Vagina (tissue), 2 donors: ENCODE results near the gene FRAT1. TPM values are rescaled to one million over a fixed set of nuclear protein-coding genes. Genes with fewer than 3 reads are reported as not detected.

Source experiments
- DNase-seq, 2 donors: peaks; one replicate each; pipeline ENCODE4 v3.0.0-alpha.2; 2017; ENCODE audit errors: extremely low spot score in 2 of 2
- H3K27ac ChIP-seq: fragments of 200-600 bp; sonication (generic); one replicate; pipeline ENCODE4 v1.5.1; 2019
- H3K27me3 ChIP-seq: fragments of 200-600 bp; sonication (generic); one replicate; pipeline ENCODE4 v1.5.1; 2019
- H3K36me3 ChIP-seq, 2 donors: fragments of 200-600 bp; sonication (generic); one replicate each; pipeline ENCODE4 v1.5.1; 2017 to 2019
- H3K4me1 ChIP-seq: fragments of 200-600 bp; sonication (generic); one replicate; pipeline ENCODE4 v1.5.1; 2019
- H3K4me3 ChIP-seq, 2 donors: fragments of 200-600 bp; sonication (generic); 1 replicate in 1 of 2; 2 replicates in 1 of 2; pipeline ENCODE4 v1.5.1; 2016 to 2019
- H3K9me3 ChIP-seq: fragments of 200-600 bp; sonication (generic); one replicate; pipeline ENCODE4 v1.5.1; 2019
- CTCF ChIP-seq, 3 experiments: fragments of 450-650 bp in 2 of 3; fragments of 200-600 bp in 1 of 3; sonication (generic) in 1 of 3; IDR thresholded peaks; one replicate each; pipeline ENCODE4 v1.5.1; 2017 to 2019; ENCODE audit warnings: antibody characterized with exemption in 3 of 3, mild to moderate bottlenecking in 2 of 3, moderate library complexity in 2 of 3
- POLR2A ChIP-seq, 2 donors: fragments of 450-650 bp; IDR thresholded peaks; one replicate each; pipeline ENCODE4 v1.6.1; 2017; ENCODE audit warnings: antibody characterized with exemption in 2 of 2, mild to moderate bottlenecking in 2 of 2, moderate library complexity in 2 of 2
- POLR2AphosphoS5 ChIP-seq, 2 donors: sonication (generic); formaldehyde crosslinking; IDR thresholded peaks; one replicate each; pipeline ENCODE4 v1.9.0; 2017; ENCODE audit warnings: antibody characterized with exemption in 2 of 2, mild to moderate bottlenecking in 2 of 2, low read depth in 1 of 2; ENCODE audit not compliant: insufficient read depth in 1 of 2
- intact Hi-C: fragments of 100-400 bp; cut with DNase I; formaldehyde crosslinking; loops from one replicate; pipeline ENCODE4 v1.15.1; 2023
- total RNA-seq: library from RNA; depleted of rRNA; stranded (reverse); fragments of >200 nt; gene quantifications from one replicate; pipeline ENCODE4 v1.2.3, GENCODE V29; 2016

The FRAT1 gene
- total RNA-seq, 1 donor from 2014 or later: 4.4 TPM

- Histone ChIP-seq H3K9me3 (no peaks in the 10 kb centered on the region), H3K4me3 (peak overlapping the region; percentile 75 to 79), H3K27me3 (no peaks in the 10 kb centered on the region), H3K36me3 (no peaks in the 10 kb centered on the region), H3K27ac (peak overlapping the region; percentile 94), H3K4me1 (peaks cover 62% of the 10 kb centered on the region)
- no peak for TF ChIP-seq POLR2A (IDR thresholded peaks at IDR 0.05)
- no peak for TF ChIP-seq CTCF (IDR thresholded peaks at IDR 0.05)
- TF ChIP-seq POLR2AphosphoS5 (IDR thresholded peaks at IDR 0.05; ENCODE audit: insufficient read depth in 1 of 2, low read depth in 1 of 2): no peak
- DNase-seq: no peak
- intact Hi-C loops: no loop called here
Observed at GRCh38 chr10:97335188-97335619, 16.1 kb downstream of the FRAT1 start.

GRCh38 chr10:97336006-97336405, 16.9 kb downstream of the FRAT1 start:
- peaks cover 54% of the 10 kb centered on the region for H3K4me1 ChIP-seq
- peak overlapping the region; percentile 94 for H3K27ac ChIP-seq
- H3K27me3 ChIP-seq: no peaks in the 10 kb centered on the region
- no peaks in the 10 kb centered on the region for H3K9me3 ChIP-seq
- DNase-seq: no peak
- no peak overlapping the region for H3K4me3 ChIP-seq
- TF ChIP-seq CTCF (IDR thresholded peaks at IDR 0.05): no peak
- no peak for TF ChIP-seq POLR2AphosphoS5 (IDR thresholded peaks at IDR 0.05; ENCODE audit: insufficient read depth in 1 of 2, low read depth in 1 of 2)
- no peak for TF ChIP-seq POLR2A (IDR thresholded peaks at IDR 0.05)
- intact Hi-C loops: no loop called here
- H3K36me3 ChIP-seq: no peaks in the 10 kb centered on the region

- peaks cover 50% of the 10 kb centered on the region for H3K4me1 ChIP-seq
- intact Hi-C loops: no loop called here
Observed at GRCh38 chr10:97336446-97336845, 17.4 kb downstream of the FRAT1 start.

GRCh38 chr10:97336942-97337831, 18.1 kb downstream of the FRAT1 start:
- H3K27ac ChIP-seq: peak overlapping the region; percentile 61
- H3K4me3 ChIP-seq: peak overlapping the region in 1 of 2 donors; percentile 12
- no peaks in the 10 kb centered on the region for H3K36me3 ChIP-seq
- H3K4me1 ChIP-seq: peaks cover 43% of the 10 kb centered on the region
- no peaks in the 10 kb centered on the region for H3K27me3 ChIP-seq
- intact Hi-C loops: no loop called here
- no peak for DNase-seq
- H3K9me3 ChIP-seq: no peaks in the 10 kb centered on the region
- TF ChIP-seq CTCF (IDR thresholded peaks at IDR 0.05) (no peak), POLR2A (IDR thresholded peaks at IDR 0.05) (no peak), POLR2AphosphoS5 (IDR thresholded peaks at IDR 0.05; ENCODE audit: insufficient read depth in 1 of 2, low read depth in 1 of 2) (peak in 1 of 2 donors; percentile 42)

More at GRCh38 chr10:97336446-97336845, 17.4 kb downstream of the FRAT1 start:
- Histone ChIP-seq H3K4me3 (no peak overlapping the region), H3K27me3 (no peaks in the 10 kb centered on the region), H3K36me3 (no peaks in the 10 kb centered on the region), H3K27ac (peak overlapping the region; percentile 61), H3K9me3 (no peaks in the 10 kb centered on the region)
- no peak for TF ChIP-seq POLR2AphosphoS5 (IDR thresholded peaks at IDR 0.05; ENCODE audit: insufficient read depth in 1 of 2, low read depth in 1 of 2)
- no peak for TF ChIP-seq POLR2A (IDR thresholded peaks at IDR 0.05)
- no peak for TF ChIP-seq CTCF (IDR thresholded peaks at IDR 0.05)
- DNase-seq: no peak

- Histone ChIP-seq H3K4me1 (peaks cover 34% of the 10 kb centered on the region), H3K27ac (peak overlapping the region; percentile 61), H3K4me3 (no peak overlapping the region), H3K9me3 (no peaks in the 10 kb centered on the region), H3K36me3 (no peaks in the 10 kb centered on the region), H3K27me3 (no peaks in the 10 kb centered on the region)
- TF ChIP-seq CTCF (IDR thresholded peaks at IDR 0.05) (no peak), POLR2A (IDR thresholded peaks at IDR 0.05) (no peak), POLR2AphosphoS5 (IDR thresholded peaks at IDR 0.05; ENCODE audit: insufficient read depth in 1 of 2, low read depth in 1 of 2) (no peak)
- intact Hi-C loops: loop anchor here (2.0 kb wide), 1 partner anchor 21 kb away; no protein-coding TSS in a partner anchor
- no peak for DNase-seq
Observed at GRCh38 chr10:97338041-97338440, 19.0 kb downstream of the FRAT1 start.
